ENCODE results near the gene TMEM39A.

The TMEM39A gene

GRCh38 chr3:119453822-119454221 lies 9.6 kb downstream of the TMEM39A start (continued):
- TF ChIP-seq ZBTB44 (tag by site-specific recombination; IDR thresholded peaks at IDR 0.05) (no peak), ZNF394 (tag by site-specific recombination; IDR thresholded peaks at IDR 0.05; ENCODE audit: borderline replicate concordance) (no peak), ZNF549 (tag by site-specific recombination; IDR thresholded peaks at IDR 0.05) (no peak), ZNF155 (tag by site-specific recombination; IDR thresholded peaks at IDR 0.05) (no peak), ZNF654 (tag by site-specific recombination; IDR thresholded peaks at IDR 0.05; ENCODE audit: low read depth) (no peak)

GRCh38 chr3:119444590-119444989 lies 18.8 kb downstream of the TMEM39A start:
- Histone ChIP-seq H3K4me3 (ENCODE audit: low read depth, low read length) (no peak overlapping the region), H3K4me1 (ENCODE audit: control insufficient read depth, insufficient read depth, low read length) (no peaks in the 10 kb centered on the region), H3K27ac (ENCODE audit: extremely low read depth, low read depth, low read length) (no peak overlapping the region), H3K36me3 (ENCODE audit: control insufficient read depth in 2 of 2, insufficient read depth in 1 of 2, low read length in 2 of 2) (peaks cover 4 to 76% of the 10 kb centered on the region in 2 experiments), H3K9me3 (ENCODE audit: control insufficient read depth, insufficient read depth, low read depth, low read length) (no peaks in the 10 kb centered on the region)
- no peak for TF ChIP-seq REPIN1 (tag by site-specific recombination; IDR thresholded peaks at IDR 0.05; ENCODE audit: low read depth)
- no peak for TF ChIP-seq SETDB1 (IDR thresholded peaks at IDR 0.05; ENCODE audit: insufficient read length, low read length)
- no peak for TF ChIP-seq TRIM28 (IDR thresholded peaks at IDR 0.05; ENCODE audit: borderline replicate concordance, low read length)
- TF ChIP-seq ZNF548 (tag by site-specific recombination; IDR thresholded peaks at IDR 0.05): no peak
- TF ChIP-seq ATF2 (tag by site-specific recombination; IDR thresholded peaks at IDR 0.05; ENCODE audit: low read depth): no peak
- TF ChIP-seq, protein P1, sequence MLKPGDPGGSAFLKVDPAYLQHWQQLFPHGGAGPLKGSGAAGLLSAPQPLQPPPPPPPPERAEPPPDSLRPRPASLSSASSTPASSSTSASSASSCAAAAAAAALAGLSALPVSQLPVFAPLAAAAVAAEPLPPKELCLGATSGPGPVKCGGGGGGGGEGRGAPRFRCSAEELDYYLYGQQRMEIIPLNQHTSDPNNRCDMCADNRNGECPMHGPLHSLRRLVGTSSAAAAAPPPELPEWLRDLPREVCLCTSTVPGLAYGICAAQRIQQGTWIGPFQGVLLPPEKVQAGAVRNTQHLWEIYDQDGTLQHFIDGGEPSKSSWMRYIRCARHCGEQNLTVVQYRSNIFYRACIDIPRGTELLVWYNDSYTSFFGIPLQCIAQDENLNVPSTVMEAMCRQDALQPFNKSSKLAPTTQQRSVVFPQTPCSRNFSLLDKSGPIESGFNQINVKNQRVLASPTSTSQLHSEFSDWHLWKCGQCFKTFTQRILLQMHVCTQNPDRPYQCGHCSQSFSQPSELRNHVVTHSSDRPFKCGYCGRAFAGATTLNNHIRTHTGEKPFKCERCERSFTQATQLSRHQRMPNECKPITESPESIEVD (tag by site-specific recombination; IDR thresholded peaks at IDR 0.05): no peak
- TF ChIP-seq ZNF138 (tag by site-specific recombination; IDR thresholded peaks at IDR 0.05; ENCODE audit: borderline replicate concordance): no peak
- no peak for TF ChIP-seq ZNF354C (tag by site-specific recombination; IDR thresholded peaks at IDR 0.05; ENCODE audit: borderline replicate concordance, low read depth)
- ChIA-PET CTCF (no interaction called here), POLR2A (no interaction called here)

- Histone ChIP-seq H3K36me3 (ENCODE audit: control insufficient read depth in 2 of 2, insufficient read depth in 1 of 2, low read length in 2 of 2) (peaks cover 3 to 69% of the 10 kb centered on the region in 2 experiments), H3K27ac (ENCODE audit: extremely low read depth, low read depth, low read length) (no peak overlapping the region), H3K4me1 (ENCODE audit: control insufficient read depth, insufficient read depth, low read length) (no peaks in the 10 kb centered on the region), H3K4me3 (ENCODE audit: low read depth, low read length) (no peak overlapping the region), H3K9me3 (ENCODE audit: control insufficient read depth, insufficient read depth, low read depth, low read length) (no peaks in the 10 kb centered on the region)
- ChIA-PET POLR2A (no interaction called here), CTCF (interaction anchor here (0.8 kb wide), 1 partner anchor 19 kb away, joined by 3 read pairs; no protein-coding TSS in a partner anchor)
- TF ChIP-seq ZBTB1 (tag by site-specific recombination; IDR thresholded peaks at IDR 0.05): no peak
- no peak for TF ChIP-seq ZNF677 (tag by site-specific recombination; IDR thresholded peaks at IDR 0.05)
- no peak for TF ChIP-seq ZBTB8A (tag by site-specific recombination; IDR thresholded peaks at IDR 0.05)
- TF ChIP-seq ZNF558 (tag by site-specific recombination; IDR thresholded peaks at IDR 0.05): no peak
- no peak for TF ChIP-seq ZNF19 (tag by site-specific recombination; IDR thresholded peaks at IDR 0.05; ENCODE audit: low read depth)
- TF ChIP-seq ZNF48 (tag by site-specific recombination; IDR thresholded peaks at IDR 0.05): no peak
- TF ChIP-seq ZNF211 (tag by site-specific recombination; IDR thresholded peaks at IDR 0.05; ENCODE audit: low read depth): no peak
- TF ChIP-seq ZSCAN5A (tag by site-specific recombination; IDR thresholded peaks at IDR 0.05): no peak
- TF ChIP-seq ZNF280D (tag by site-specific recombination; IDR thresholded peaks at IDR 0.05): no peak
- TF ChIP-seq ZNF549 (tag by site-specific recombination; IDR thresholded peaks at IDR 0.05): no peak
- TF ChIP-seq ZNF624 (tag by site-specific recombination; IDR thresholded peaks at IDR 0.05): no peak
- no peak for TF ChIP-seq GLIS1 (tag by site-specific recombination; IDR thresholded peaks at IDR 0.05)
- TF ChIP-seq ZNF626 (tag by site-specific recombination; IDR thresholded peaks at IDR 0.05): no peak
These were observed 20.2 kb downstream of the TMEM39A start for GRCh38 chr3:119443179-119443578.
